ENCODE data around the gene ICAM1. TPM values are rescaled to one million over a fixed set of nuclear protein-coding genes. Genes with fewer than 3 reads are reported as not detected.

Gene ICAM1
- total and polyA plus RNA-seq, 10 of the 15 experiments (the other 5 are each of a cell fraction or from before 2014, with no cell fraction given): 7.6 to 115 (median 60.2) TPM

- Histone ChIP-seq H2AFZ (ENCODE audit: control insufficient read depth, low read depth, low read length) (no peak overlapping the region), H3K4me3 (no peak overlapping the region), H3K36me3 (ENCODE audit: control insufficient read depth in 2 of 2, insufficient read depth in 2 of 2, low read length in 1 of 2) (no peaks in the 10 kb centered on the region; a peak in 1 of 4 replicates), H3K79me2 (ENCODE audit: control insufficient read depth, insufficient read depth, low read length) (no peaks in the 10 kb centered on the region), H3K27me3 (replicated peaks in 1 of 2; ENCODE audit: control insufficient read depth in 2 of 2, insufficient read depth in 2 of 2, low read length in 1 of 2) (no peaks in the 10 kb centered on the region), H3K9ac (ENCODE audit: control insufficient read depth, insufficient read depth, low read length) (no peak overlapping the region), H3K27ac (ENCODE audit: control insufficient read depth, insufficient read depth) (no peak overlapping the region), H3K4me2 (ENCODE audit: control insufficient read depth, insufficient read depth) (no peak overlapping the region), H3K4me1 (ENCODE audit: control insufficient read depth, insufficient read depth, low read length) (no peaks in the 10 kb centered on the region), H4K20me1 (ENCODE audit: control insufficient read depth, insufficient read depth) (no peaks in the 10 kb centered on the region), H3K9me3 (replicated peaks; ENCODE audit: control insufficient read depth, insufficient read depth, low read length) (no peaks in the 10 kb centered on the region)
- ChIA-PET SMC1A (ENCODE audit: uncharacterized antibody, unreplicated experiment) (no interaction called here), POLR2A (interaction anchor here (0.6 to 0.7 kb wide), 2 partner anchors 13 to 185 kb away, joined by 3 to 4 read pairs; no protein-coding TSS in a partner anchor), RAD21 (ENCODE audit: unreplicated experiment) (no interaction called here), CTCF (no interaction called here)
- 68% methylated on average over 5 of the region's 5 CpGs for WGBS (ENCODE audit: insufficient coverage, insufficient replicate concordance, low lambda C conversion rate, missing lambda C conversion rate)
- no peak for DNase-seq (ENCODE audit: low read depth, low spot score)
- intact Hi-C loops (cut with micrococcal nuclease; ENCODE audit: unreplicated experiment) (no loop called here), in situ Hi-C loops (cut with MboI) (no loop called here)
- no peak for FAIRE-seq
- no TSS peak for BruUV-seq (replicated peaks)
- no peak for ATAC-seq
- TF ChIP-seq REST (IDR thresholded peaks at IDR 0.05; ENCODE audit: low read depth, low read length): no peak
- TF ChIP-seq EP300 (IDR thresholded peaks at IDR 0.05; ENCODE audit: borderline replicate concordance in 1 of 2, control insufficient read depth in 1 of 2, low read depth in 2 of 2, low read length in 2 of 2): no peak
- no peak for TF ChIP-seq STAT1 (conservative IDR thresholded peaks at IDR 0.05)
- no peak for TF ChIP-seq E2F4 (IDR thresholded peaks at IDR 0.05; ENCODE audit: low read depth, low read length)
- no peak for TF ChIP-seq CBX5 (IDR thresholded peaks at IDR 0.05; ENCODE audit: low read depth)
- no peak for TF ChIP-seq ETV6 (conservative IDR thresholded peaks at IDR 0.05 in 1 of 2, IDR thresholded peaks at IDR 0.05 in 1 of 2; ENCODE audit: borderline replicate concordance in 1 of 2, low read depth in 1 of 2)
- TF ChIP-seq POLR2AphosphoS5 (IDR thresholded peaks at IDR 0.05; ENCODE audit: low read length): no peak
- no peak for TF ChIP-seq CBFB (IDR thresholded peaks at IDR 0.05; ENCODE audit: low read depth)
- TF ChIP-seq, protein P1, sequence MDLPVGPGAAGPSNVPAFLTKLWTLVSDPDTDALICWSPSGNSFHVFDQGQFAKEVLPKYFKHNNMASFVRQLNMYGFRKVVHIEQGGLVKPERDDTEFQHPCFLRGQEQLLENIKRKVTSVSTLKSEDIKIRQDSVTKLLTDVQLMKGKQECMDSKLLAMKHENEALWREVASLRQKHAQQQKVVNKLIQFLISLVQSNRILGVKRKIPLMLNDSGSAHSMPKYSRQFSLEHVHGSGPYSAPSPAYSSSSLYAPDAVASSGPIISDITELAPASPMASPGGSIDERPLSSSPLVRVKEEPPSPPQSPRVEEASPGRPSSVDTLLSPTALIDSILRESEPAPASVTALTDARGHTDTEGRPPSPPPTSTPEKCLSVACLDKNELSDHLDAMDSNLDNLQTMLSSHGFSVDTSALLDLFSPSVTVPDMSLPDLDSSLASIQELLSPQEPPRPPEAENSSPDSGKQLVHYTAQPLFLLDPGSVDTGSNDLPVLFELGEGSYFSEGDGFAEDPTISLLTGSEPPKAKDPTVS (IDR thresholded peaks at IDR 0.05; ENCODE audit: low read depth, low read length): no peak
- no peak for TF ChIP-seq CREM (IDR thresholded peaks at IDR 0.05; ENCODE audit: low read depth)
- no peak for TF ChIP-seq YBX1 (IDR thresholded peaks at IDR 0.05)
- TF ChIP-seq RAD51 (IDR thresholded peaks at IDR 0.05): no peak
- TF ChIP-seq SMAD1 (IDR thresholded peaks at IDR 0.05; ENCODE audit: low read depth, partially characterized antibody): no peak
- no peak for TF ChIP-seq SPI1 (IDR thresholded peaks at IDR 0.05; ENCODE audit: borderline replicate concordance, insufficient read depth, low read depth, low read length)
- no peak for TF ChIP-seq KLF5 (IDR thresholded peaks at IDR 0.05; ENCODE audit: partially characterized antibody)
- no peak for TF ChIP-seq GATAD2B (conservative IDR thresholded peaks at IDR 0.05; ENCODE audit: low read depth)
- TF ChIP-seq ZNF24 (IDR thresholded peaks at IDR 0.05): no peak
- TF ChIP-seq ATF2 (IDR thresholded peaks at IDR 0.05; ENCODE audit: low read length): no peak
These were observed 35.4 kb downstream of the ICAM1 start for GRCh38 chr19:10306327-10306726.

Measured in GM12878 (cell line).